ENCODE results near the gene SMTN.

Gene SMTN

GRCh38 chr22:31130873-31131272, 49.8 kb downstream of the SMTN start:
- DNase-seq = no peak

GRCh38 chr22:31133911-31134310, 52.8 kb downstream of the SMTN start:
- no peak for DNase-seq

DNA sequence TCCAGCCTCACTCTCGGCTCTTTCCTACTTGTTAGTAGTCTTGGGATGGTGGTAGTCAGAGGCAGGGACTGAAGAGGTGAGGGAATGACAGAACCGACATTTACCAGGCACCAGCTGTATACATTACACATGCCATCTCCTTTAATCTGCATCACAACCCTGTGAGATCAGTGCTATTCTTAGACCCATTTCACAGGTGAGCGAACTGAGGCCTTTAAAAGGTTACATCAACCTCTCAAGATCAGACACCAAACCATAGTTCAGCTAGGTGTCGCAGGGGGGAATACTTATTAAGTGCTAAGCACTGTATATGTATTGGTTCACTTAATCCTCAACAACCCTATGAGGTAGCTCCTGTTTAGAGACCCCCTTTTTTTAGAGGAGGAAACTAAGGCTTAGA, 53.6 kb downstream of the SMTN start:
- DNase-seq = no peak

DNA sequence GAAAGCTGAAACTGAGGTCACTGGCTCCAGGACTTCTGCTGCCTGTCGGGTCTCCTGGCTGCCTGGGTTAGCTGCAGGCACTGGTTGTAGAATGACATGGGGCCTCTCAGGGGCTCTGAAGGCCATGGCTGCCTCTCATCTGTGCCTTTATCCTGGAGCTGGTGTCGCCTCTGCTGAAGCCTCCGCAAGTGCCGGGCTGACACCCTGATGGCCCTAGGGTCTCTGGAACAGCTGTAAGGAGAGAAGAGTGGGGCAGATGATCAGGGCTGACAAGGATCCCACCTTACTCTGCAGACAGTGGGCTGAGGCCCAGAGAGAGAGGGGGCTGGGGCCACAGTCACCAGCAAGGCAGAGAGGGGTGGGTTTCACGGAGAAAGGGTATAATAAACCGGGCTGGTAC, 54.6 kb downstream of the SMTN start:
- DNase-seq = no peak

DNA sequence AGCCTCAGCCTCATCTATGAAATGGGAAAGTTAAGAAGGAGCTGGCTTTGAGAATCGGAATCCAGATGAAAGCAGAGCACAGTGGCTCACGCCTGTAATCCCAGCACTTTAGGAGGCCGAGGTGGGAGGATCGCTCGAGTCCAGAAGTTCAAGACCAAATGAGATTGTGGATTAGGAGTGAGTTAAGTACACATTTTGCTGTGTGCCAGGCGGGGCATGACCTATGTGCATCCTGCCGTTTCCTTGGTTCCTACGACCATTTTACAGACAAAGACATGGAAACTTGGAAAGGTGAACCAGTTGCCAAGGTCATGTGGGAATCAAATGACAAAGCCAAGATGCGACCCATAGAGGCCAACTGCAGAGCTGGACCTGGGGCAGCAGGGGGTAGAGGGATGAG, 55.0 kb downstream of the SMTN start:
- no peak for DNase-seq

- DNase-seq = no peak
Observed at GRCh38 chr22:31136711-31137110, 55.6 kb downstream of the SMTN start.

DNA sequence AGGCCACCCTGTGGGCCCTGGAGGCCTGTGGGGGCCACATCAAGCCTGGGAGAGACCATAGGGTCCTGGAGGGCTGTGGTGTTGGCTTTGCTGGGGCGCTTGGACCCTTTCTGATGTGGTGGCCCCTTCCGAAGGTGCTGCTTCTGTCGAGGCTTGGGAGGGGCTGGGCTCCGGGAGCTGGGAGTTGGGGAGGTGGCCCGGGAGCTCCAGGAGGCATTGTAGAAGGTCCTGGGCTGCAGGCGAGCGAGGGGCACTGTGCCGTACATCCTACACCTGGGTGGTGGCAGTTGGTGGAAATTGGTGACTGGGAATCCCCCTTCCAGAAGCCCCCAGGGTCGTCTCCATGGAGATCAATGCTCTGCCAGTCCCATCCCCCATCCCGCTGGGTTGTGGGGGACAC, 56.6 kb downstream of the SMTN start:
- DNase-seq = no peak

DNA sequence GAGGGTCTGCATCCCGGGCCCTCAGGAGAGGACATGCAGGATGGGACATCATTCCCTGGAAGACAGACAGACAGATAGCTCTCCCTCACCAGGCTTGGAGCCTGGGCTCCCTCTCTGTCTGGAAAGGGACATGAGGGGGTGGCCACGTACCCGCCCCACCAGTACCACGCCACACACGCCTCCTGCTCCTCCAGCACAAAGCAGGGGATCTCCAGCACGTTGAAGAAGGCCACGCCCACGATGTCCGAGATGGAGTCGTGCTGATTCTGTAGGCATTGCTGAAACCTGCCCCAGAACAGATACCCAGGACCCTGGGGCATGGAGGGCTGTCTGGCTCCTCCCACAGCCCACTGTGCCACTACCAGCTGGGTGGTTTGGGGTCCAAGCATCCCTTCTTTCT, 57.0 kb downstream of the SMTN start:
- DNase-seq = no peak

DNA sequence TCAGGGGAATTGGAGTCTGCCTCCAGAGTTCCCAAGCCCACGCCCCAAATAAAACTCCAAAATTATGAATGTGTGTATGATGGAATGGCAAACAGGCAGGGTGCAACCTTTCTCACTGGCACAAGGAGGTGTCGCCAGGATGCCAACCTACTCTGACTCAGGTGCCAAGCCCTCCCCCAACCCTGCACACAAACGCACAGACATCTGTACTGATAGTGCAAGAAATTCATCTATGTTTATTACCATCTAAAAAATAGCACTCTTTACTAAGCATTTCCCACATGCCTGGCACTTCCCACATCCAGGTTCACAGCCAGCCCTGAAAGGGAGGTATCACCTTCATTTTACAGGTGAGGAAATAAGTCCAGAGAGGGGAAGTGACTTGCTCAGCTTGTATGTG, 57.9 kb downstream of the SMTN start:
- no peak for DNase-seq

- peak; percentile 25 for DNase-seq
Observed at GRCh38 chr22:31139866-31140716, 59.0 kb downstream of the SMTN start, which contains the start of gene PLA2G3. TSS of gene PLA2G3 (minus strand) at chr22:31140508. CDS start at chr22:31140354, 154 bp downstream.

DNA sequence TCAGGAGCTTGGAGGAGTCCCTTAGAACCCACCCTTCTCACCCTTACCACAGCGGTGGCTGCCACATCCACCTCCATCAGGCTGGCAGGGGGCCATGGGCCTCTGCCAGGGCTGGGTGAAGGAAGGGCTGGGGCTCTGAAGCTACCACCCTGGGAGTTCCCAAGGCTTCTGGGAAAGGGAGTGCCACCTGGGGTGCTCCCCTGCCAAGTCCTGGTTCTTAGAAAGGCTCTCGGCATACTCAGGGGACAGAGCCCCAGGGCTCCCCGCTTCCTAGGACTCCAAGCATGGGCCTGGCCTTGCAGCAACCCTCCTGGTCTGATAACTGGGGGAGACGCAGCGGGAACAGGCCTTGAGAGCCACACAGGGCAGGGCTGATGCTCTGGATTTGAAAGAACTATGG, 59.6 kb downstream of the SMTN start:
- DNase-seq = no peak

- no peak for DNase-seq
Observed at GRCh38 chr22:31141551-31141950, 60.4 kb downstream of the SMTN start.

DNA sequence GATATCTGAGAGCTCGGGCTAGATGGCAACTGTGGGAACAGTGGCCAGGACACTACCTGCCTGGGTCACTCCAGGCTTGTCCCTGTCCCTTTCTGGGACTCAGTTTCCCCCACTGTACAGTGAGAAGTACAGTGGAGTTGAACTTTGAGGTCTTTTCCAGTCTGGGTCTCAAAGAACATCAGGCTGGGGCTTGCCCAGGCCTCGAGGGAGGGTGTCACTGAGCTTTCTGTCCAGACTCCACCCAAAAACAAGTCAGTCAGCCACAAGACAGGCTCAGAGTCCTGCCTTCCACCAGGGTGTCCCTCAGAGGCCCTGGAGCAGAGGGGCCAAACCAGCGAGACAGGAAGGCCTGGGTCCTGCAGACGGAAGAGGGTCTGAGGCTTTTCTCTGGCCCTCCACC, 61.2 kb downstream of the SMTN start:
- no peak for DNase-seq

DNA sequence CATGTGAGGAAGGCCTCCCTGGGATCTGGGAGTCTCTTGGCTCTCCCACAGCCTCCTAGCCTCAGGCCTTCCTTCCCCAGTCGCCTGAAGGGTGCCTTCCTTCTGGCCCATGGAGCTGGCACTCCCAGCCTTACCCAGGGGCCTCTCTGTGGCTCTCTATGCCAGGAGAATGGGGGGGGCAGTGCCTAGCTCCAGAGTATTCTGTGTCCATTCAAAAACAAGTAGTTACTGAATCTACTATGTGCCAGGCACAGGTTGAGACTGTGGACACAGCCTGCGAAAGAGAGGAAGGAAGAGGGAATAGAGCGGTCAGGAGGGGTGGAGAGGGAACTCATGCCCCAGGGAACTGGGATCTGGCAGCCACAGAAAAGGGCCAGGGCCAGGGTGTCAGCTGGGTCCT, 61.9 kb downstream of the SMTN start:
- no peak for DNase-seq

- no peak for DNase-seq
Observed at GRCh38 chr22:31143537-31143936, 62.4 kb downstream of the SMTN start.

DNA sequence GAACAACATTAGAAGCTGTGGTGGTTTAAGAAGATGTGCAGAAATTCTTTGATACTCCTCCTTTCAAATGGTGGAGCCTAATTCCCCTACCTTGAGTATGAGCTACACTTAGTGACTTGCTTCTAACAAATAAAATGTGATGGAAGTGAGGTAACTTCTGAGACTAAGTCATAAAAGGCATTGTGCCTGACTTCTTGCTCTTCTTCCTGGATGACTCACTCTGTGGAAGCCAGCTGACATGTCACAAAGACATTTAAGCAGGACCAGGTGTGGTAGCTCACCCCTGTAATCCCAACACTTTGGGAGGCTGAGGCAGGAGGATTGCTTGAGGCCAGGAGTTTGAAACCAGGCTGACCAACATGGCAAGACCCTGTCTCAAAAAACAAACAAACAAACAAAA, 63.1 kb downstream of the SMTN start:
- no peak for DNase-seq

- no peak for DNase-seq
Observed at GRCh38 chr22:31148488-31148887, 67.4 kb downstream of the SMTN start.

GRCh38 chr22:31148953-31149627, 68.0 kb downstream of the SMTN start:
- DNase-seq = peak; percentile 87

DNA sequence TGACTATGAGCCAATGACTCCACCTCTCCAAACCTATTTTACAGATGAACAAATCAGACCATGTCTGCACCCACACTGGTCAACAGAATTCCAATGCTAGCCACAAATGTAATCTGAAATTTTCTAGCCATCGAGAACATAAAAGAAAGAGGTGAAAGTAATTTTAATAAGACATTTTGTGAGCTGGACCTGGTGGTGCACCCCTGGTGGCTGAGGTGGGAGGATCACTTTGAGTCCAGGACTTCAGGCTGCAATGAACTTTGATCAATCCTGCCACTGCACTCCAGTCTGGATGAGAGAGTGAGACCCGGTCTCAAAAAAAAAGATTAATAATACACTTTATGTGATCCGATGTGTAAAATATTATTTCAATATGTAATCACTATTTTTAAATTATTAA, 69.5 kb downstream of the SMTN start:
- DNase-seq = peak; percentile 28

DNA sequence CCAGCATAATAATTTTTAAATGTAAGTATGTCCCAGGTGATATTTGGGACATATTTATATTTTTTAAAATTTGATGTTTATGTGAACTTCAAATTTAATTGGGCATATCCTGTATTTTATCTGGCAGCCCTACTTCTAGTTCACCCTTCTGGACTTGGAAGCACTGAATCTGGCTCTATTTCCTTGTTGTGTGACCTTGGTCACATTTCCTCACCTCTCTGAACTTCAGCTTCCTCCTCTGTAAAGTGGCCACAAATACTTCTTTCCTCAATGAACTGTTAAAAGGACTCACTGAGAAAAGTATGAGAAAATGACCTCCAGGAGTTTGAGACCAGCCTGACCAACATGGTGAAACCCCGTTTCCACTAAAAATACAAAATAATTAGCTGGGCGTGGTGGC, 70.8 kb downstream of the SMTN start:
- no peak for DNase-seq

DNA sequence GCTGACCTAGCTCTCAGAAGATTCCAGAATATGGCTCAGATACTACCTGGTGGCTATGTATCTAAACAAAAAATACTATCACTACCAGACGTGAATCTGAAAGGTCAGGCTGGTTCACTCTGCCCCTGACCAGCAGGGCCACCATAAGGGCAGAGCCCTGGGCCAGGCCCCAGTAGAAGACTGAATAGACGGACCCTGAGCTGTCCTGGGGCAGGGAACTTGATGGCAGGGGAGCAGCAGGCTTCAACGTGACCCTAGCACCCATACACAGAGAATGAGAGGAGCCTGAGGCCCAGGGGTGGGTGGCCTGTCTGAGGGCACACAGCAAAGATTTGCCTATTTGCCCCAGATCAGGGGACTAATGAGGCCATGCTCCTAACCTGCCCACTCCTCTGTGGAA, 72.2 kb downstream of the SMTN start:
- no peak for DNase-seq
